Measurements from ENCODE around the gene FER1L5. TPM values are rescaled to one million over a fixed set of nuclear protein-coding genes. Genes with fewer than 3 reads are reported as not detected.

Gene FER1L5
- total RNA-seq, 4 donors from 2014 or later, result under 0.01 TPM; not detected in 3

- H3K4me3 ChIP-seq, result no peak overlapping the region
- no peaks in the 10 kb centered on the region for H3K36me3 ChIP-seq
- H3K4me1 ChIP-seq, result peaks cover 12 to 16% (median 13%) of the 10 kb centered on the region in 4 donors
- H3K27me3 ChIP-seq, result no peaks in the 10 kb centered on the region
- no peak for DNase-seq (ENCODE audit: extremely low spot score)
- peaks cover 0 to 8% (median 0%) of the 10 kb centered on the region in 4 donors for H3K9me3 ChIP-seq
- TF ChIP-seq POLR2AphosphoS5 (IDR thresholded peaks at IDR 0.05) (no peak), POLR2A (IDR thresholded peaks at IDR 0.05; ENCODE audit: low read depth) (no peak), CTCF (IDR thresholded peaks at IDR 0.05) (no peak), EP300 (IDR thresholded peaks at IDR 0.05) (no peak)
- no peak overlapping the region for H3K27ac ChIP-seq (replicated peaks in 1 of 4)
- intact Hi-C loops (cut with DNase I), result no loop called here
- whole genome bisulfite sequencing, result 90% methylated on average over 9 of the region's 9 CpGs
These were observed 19.8 kb downstream of the FER1L5 start for GRCh38 chr2:96662360-96662759.

- H3K27ac ChIP-seq (replicated peaks in 1 of 4), result no peak overlapping the region
- H3K4me3 ChIP-seq, result no peak overlapping the region
- TF ChIP-seq POLR2AphosphoS5 (IDR thresholded peaks at IDR 0.05), result no peak
- TF ChIP-seq CTCF (IDR thresholded peaks at IDR 0.05), result no peak
- TF ChIP-seq POLR2A (IDR thresholded peaks at IDR 0.05; ENCODE audit: low read depth), result no peak
- no peak for TF ChIP-seq EP300 (IDR thresholded peaks at IDR 0.05)
- no peak for DNase-seq (ENCODE audit: extremely low spot score)
- H3K9me3 ChIP-seq, result peaks cover 0 to 8% (median 0%) of the 10 kb centered on the region in 4 donors
- WGBS, result 87% methylated on average over 5 of the region's 5 CpGs
- no peaks in the 10 kb centered on the region for H3K27me3 ChIP-seq
- intact Hi-C loops (cut with DNase I), result no loop called here
- H3K36me3 ChIP-seq, result no peaks in the 10 kb centered on the region
- peaks cover 12 to 16% (median 13%) of the 10 kb centered on the region in 4 donors for H3K4me1 ChIP-seq
These were observed 20.6 kb downstream of the FER1L5 start for GRCh38 chr2:96663177-96663576.

- intact Hi-C loops (cut with DNase I), result no loop called here
- no peak for TF ChIP-seq POLR2A (IDR thresholded peaks at IDR 0.05; ENCODE audit: low read depth)
- TF ChIP-seq EP300 (IDR thresholded peaks at IDR 0.05), result no peak
- TF ChIP-seq CTCF (IDR thresholded peaks at IDR 0.05), result no peak
- TF ChIP-seq POLR2AphosphoS5 (IDR thresholded peaks at IDR 0.05), result no peak
- no peak overlapping the region for H3K27ac ChIP-seq (replicated peaks in 1 of 4)
- H3K9me3 ChIP-seq, result peaks cover 0 to 8% (median 0%) of the 10 kb centered on the region in 4 donors
- no peak for DNase-seq (ENCODE audit: extremely low spot score)
- H3K27me3 ChIP-seq, result no peaks in the 10 kb centered on the region
- no peaks in the 10 kb centered on the region for H3K36me3 ChIP-seq
- H3K4me3 ChIP-seq, result no peak overlapping the region
- WGBS, result 95% methylated on average over 7 of the region's 7 CpGs
- peaks cover 12 to 16% (median 13%) of the 10 kb centered on the region in 4 donors for H3K4me1 ChIP-seq
These were observed 21.3 kb downstream of the FER1L5 start for GRCh38 chr2:96663829-96664228.

- no peak for TF ChIP-seq EP300 (IDR thresholded peaks at IDR 0.05)
- no peak for TF ChIP-seq CTCF (IDR thresholded peaks at IDR 0.05)
- no peak for TF ChIP-seq POLR2A (IDR thresholded peaks at IDR 0.05; ENCODE audit: low read depth)
- TF ChIP-seq POLR2AphosphoS5 (IDR thresholded peaks at IDR 0.05), result no peak
- no peak for DNase-seq (ENCODE audit: extremely low spot score)
- intact Hi-C loops (cut with DNase I), result no loop called here
- Histone ChIP-seq H3K9me3 (peaks cover 0 to 8% (median 0%) of the 10 kb centered on the region in 4 donors), H3K4me1 (peaks cover 12 to 16% (median 13%) of the 10 kb centered on the region in 4 donors), H3K27ac (replicated peaks in 1 of 4) (peak overlapping the region; percentile 67 to 79 (median 76)), H3K36me3 (no peaks in the 10 kb centered on the region), H3K27me3 (no peaks in the 10 kb centered on the region), H3K4me3 (no peak overlapping the region)
- 88% methylated on average over 3 of the region's 3 CpGs for WGBS
These were observed 21.9 kb downstream of the FER1L5 start for GRCh38 chr2:96664366-96664925.

Data from esophagus muscularis mucosa (tissue), 4 donors.